Mesenchymal stem cell (in vitro differentiated cells and primary cell): Measurements from ENCODE around the gene MEG3. TPM values are rescaled to one million over a fixed set of nuclear protein-coding genes. Genes with fewer than 3 reads are reported as not detected.

Source experiments
- DNase-seq: peaks from one replicate; pipeline ENCODE4 v3.0.0-alpha.2; 2013
- H2AFZ ChIP-seq: one replicate; pipeline ENCODE4 v1.6.1; 2013; ENCODE audit warnings: low read depth, mild to moderate bottlenecking, control low read depth, inconsistent platforms, low read length, moderate library complexity
- H2AK5ac ChIP-seq: 2 replicates; pipeline ENCODE4 v1.6.1; 2013; ENCODE audit warnings: low read length, moderate library complexity, mild to moderate bottlenecking, inconsistent platforms; ENCODE audit not compliant: severe bottlenecking
- H2BK120ac ChIP-seq: one replicate; pipeline ENCODE4 v1.6.1; 2013; ENCODE audit warnings: low read depth, mild to moderate bottlenecking, inconsistent platforms, low read length, moderate library complexity
- H2BK12ac ChIP-seq, 2 experiments: one replicate each; pipeline ENCODE4 v1.6.1; 2013; ENCODE audit warnings: inconsistent platforms in 2 of 2, low read length in 2 of 2, mild to moderate bottlenecking in 2 of 2, moderate library complexity in 2 of 2, control low read depth in 1 of 2
- H2BK15ac ChIP-seq: one replicate; pipeline ENCODE4 v1.6.1; 2013; ENCODE audit warnings: mild to moderate bottlenecking, low read depth, inconsistent platforms; ENCODE audit not compliant: poor library complexity, severe bottlenecking
- H2BK5ac ChIP-seq: 2 replicates; pipeline ENCODE4 v1.6.1; 2013; ENCODE audit warnings: low read depth, mild to moderate bottlenecking, low read length, control low read depth, inconsistent platforms; ENCODE audit not compliant: poor library complexity, severe bottlenecking
- H3K14ac ChIP-seq, 2 experiments: one replicate each; pipeline ENCODE4 v1.6.1; 2013; ENCODE audit warnings: inconsistent platforms in 2 of 2, low read length in 2 of 2, control low read depth in 1 of 2, mild to moderate bottlenecking in 1 of 2, moderate library complexity in 1 of 2
- H3K18ac ChIP-seq, 2 experiments: one replicate each; pipeline ENCODE4 v1.6.1; 2013; ENCODE audit warnings: inconsistent platforms in 2 of 2, low read length in 2 of 2, control low read depth in 1 of 2, low read depth in 1 of 2, mild to moderate bottlenecking in 1 of 2
- H3K23ac ChIP-seq, 2 experiments: one replicate each; pipeline ENCODE4 v1.6.1; 2013; ENCODE audit warnings: inconsistent platforms in 2 of 2, low read length in 2 of 2, mild to moderate bottlenecking in 2 of 2, moderate library complexity in 2 of 2, control low read depth in 1 of 2
- H3K27ac ChIP-seq: 2 replicates; pipeline ENCODE4 v1.5.1; 2013; ENCODE audit warnings: mild to moderate bottlenecking, moderate library complexity, low read length, control low read depth, inconsistent platforms; ENCODE audit not compliant: poor library complexity, severe bottlenecking
- H3K27me3 ChIP-seq, 2 experiments: 2 replicates each; pipeline versions ENCODE4 v1.6.1 to v1.7.0; 2013; ENCODE audit warnings: low read length in 2 of 2, mild to moderate bottlenecking in 2 of 2, moderate library complexity in 2 of 2, control low read depth in 1 of 2, inconsistent platforms in 1 of 2; ENCODE audit not compliant: control insufficient read depth in 1 of 2, insufficient read depth in 1 of 2
- H3K36me3 ChIP-seq, 2 experiments: 2 replicates each; pipeline versions ENCODE4 v1.6.1 to v1.7.0; 2013; ENCODE audit warnings: low read length in 2 of 2, control low read depth in 1 of 2, inconsistent platforms in 1 of 2, low read depth in 1 of 2, mild to moderate bottlenecking in 1 of 2; ENCODE audit not compliant: insufficient read depth in 2 of 2, control insufficient read depth in 1 of 2
- H3K4ac ChIP-seq, 2 experiments: one replicate each; pipeline ENCODE4 v1.6.1; 2013; ENCODE audit warnings: inconsistent platforms in 2 of 2, low read length in 2 of 2, mild to moderate bottlenecking in 2 of 2, moderate library complexity in 2 of 2, control low read depth in 1 of 2, low read depth in 1 of 2
- H3K4me1 ChIP-seq: 2 replicates; pipeline ENCODE4 v1.6.1; 2013; ENCODE audit warnings: low read depth, low read length, control low read depth; ENCODE audit not compliant: control insufficient read depth, insufficient read depth
- H3K4me2 ChIP-seq: 2 replicates; pipeline ENCODE4 v1.6.1; 2013; ENCODE audit warnings: low read length, mild to moderate bottlenecking, inconsistent platforms; ENCODE audit not compliant: poor library complexity, severe bottlenecking
- H3K4me3 ChIP-seq, 2 experiments: 2 replicates each; pipeline versions ENCODE4 v1.5.1 to v1.7.0; 2013; ENCODE audit warnings: low read length in 2 of 2, mild to moderate bottlenecking in 2 of 2, control low read depth in 1 of 2, low read depth in 1 of 2; ENCODE audit not compliant: insufficient read depth in 1 of 2
- H3K79me1 ChIP-seq: replicated peaks from 2 replicates; pipeline ENCODE4 v1.6.1; 2013; ENCODE audit warnings: mild to moderate bottlenecking, control low read depth, low read length, inconsistent platforms; ENCODE audit not compliant: poor library complexity, severe bottlenecking
- H3K9ac ChIP-seq: 2 replicates; pipeline ENCODE4 v1.7.0; 2013; ENCODE audit warnings: mild to moderate bottlenecking, low read length, moderate library complexity
- H3K9me3 ChIP-seq: 2 replicates; pipeline ENCODE4 v1.7.0; 2013; ENCODE audit warnings: mild to moderate bottlenecking, low read length; ENCODE audit not compliant: control insufficient read depth
- H4K8ac ChIP-seq: one replicate; pipeline ENCODE4 v1.6.1; 2013; ENCODE audit warnings: inconsistent platforms, mild to moderate bottlenecking, low read length, moderate library complexity
- H4K91ac ChIP-seq: one replicate; pipeline ENCODE4 v1.6.1; 2013; ENCODE audit warnings: mild to moderate bottlenecking, low read length, inconsistent platforms
- WGBS: methylation state at CpG from one replicate; pipeline ENCODE4 v1.1.7; 2013; ENCODE audit warnings: mixed read lengths; 5-methylcytosine and 5-hydroxymethylcytosine counted together
- polyA plus RNA-seq, 2 experiments: library from polyadenylated mRNA; stranded (reverse); fragments of 200-250 nt; gene quantifications; one replicate each; pipeline ENCODE4 v1.2.3, GENCODE V29; 2013

MEG3 gene
- polyA plus RNA-seq (2013, experiment 1 of 2), result 0.12 TPM
- 0.01 TPM for polyA plus RNA-seq (2013, experiment 2 of 2)

- Histone ChIP-seq H3K23ac (no peak within 1 kb of the TSS), H4K91ac (no peak within 1 kb of the TSS), H2BK5ac (no peak within 1 kb of the TSS), H3K4me2 (no peak within 1 kb of the TSS), H3K18ac (no peak within 1 kb of the TSS), H3K27ac (no peak within 1 kb of the TSS), H3K27me3 (peaks cover 16 to 18% of the 10 kb centered on the region in 2 experiments), H3K79me1 (no peaks in the 10 kb centered on the region), H3K9ac (peak within 1 kb of the TSS; percentile 98), H3K4ac (no peak within 1 kb of the TSS), H4K8ac (no peak within 1 kb of the TSS), H2BK120ac (no peak within 1 kb of the TSS), H3K36me3 (peaks cover 0 to 20% of the 10 kb centered on the region in 2 experiments), H3K14ac (no peak within 1 kb of the TSS), H3K9me3 (no peaks in the 10 kb centered on the region), H2AK5ac (no peak within 1 kb of the TSS), H3K4me1 (peaks cover 3% of the 10 kb centered on the region), H2AFZ (no peak within 1 kb of the TSS), H3K4me3 (peak within 1 kb of the TSS in 1 of 2 experiments; percentile 90), H2BK12ac (no peak within 1 kb of the TSS), H2BK15ac (no peak within 1 kb of the TSS)
- no peak for DNase-seq
- 97% methylated on average over 39 of the region's 39 CpGs for WGBS
These were observed at the start of gene MEG3 for GRCh38 chr14:100825713-100826331. TSS of gene MEG3 (plus strand) at chr14:100826118.

DNA sequence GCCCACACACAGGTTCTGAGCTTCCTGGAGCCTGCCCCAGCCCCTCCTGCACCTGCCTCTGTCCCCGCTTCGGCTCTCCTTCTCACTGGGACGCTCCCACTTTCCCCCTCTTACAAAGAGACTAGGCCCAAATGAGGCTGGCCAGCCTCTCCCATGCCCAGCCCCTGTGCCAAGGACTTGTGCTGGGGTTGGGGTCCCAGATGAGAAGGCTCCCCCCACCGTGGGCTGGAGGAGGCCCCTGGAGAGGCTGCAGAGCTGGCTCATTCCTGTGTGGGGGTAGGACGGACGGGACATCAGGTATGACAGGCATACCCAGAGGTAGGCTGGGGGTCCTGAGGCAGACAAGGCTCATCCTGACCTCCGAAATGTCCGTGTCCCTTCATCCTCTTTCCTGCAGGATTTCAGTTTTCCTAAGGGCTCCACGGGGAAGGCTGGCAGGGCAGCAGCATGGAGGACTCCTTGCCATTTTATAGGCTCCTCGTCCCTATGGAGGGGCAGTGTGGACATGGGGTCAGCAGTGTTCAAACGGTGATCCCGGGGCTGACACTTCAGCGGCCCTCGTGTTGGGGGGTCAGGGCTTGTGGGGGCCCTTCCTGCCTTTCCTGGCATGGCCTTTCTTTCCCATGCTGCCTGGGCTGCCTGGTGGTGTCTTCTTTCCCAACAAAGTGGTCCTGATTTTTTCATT, 49.1 kb upstream of the MEG3 start:
- Histone ChIP-seq H3K9ac (no peak overlapping the region), H3K4ac (peak overlapping the region; percentile 91 to 94)

GRCh38 chr14:100777366-100777817, 48.5 kb upstream of the MEG3 start:
- Histone ChIP-seq H3K14ac (no peak overlapping the region), H2AFZ (no peak overlapping the region), H3K4me1 (peaks cover 4% of the 10 kb centered on the region), H2BK12ac (peak overlapping the region; percentile 69 to 99), H3K27ac (no peak overlapping the region), H2BK15ac (no peak overlapping the region), H3K23ac (no peak overlapping the region), H3K4me2 (no peak overlapping the region), H3K4me3 (no peak overlapping the region), H4K8ac (peak overlapping the region; percentile 53), H3K79me1 (no peaks in the 10 kb centered on the region), H4K91ac (peak overlapping the region; percentile 97), H3K18ac (peak overlapping the region; percentile 16 to 88), H3K36me3 (no peaks in the 10 kb centered on the region), H2BK5ac (no peak overlapping the region), H2AK5ac (no peak overlapping the region), H3K27me3 (peaks cover 17 to 79% of the 10 kb centered on the region in 2 experiments), H2BK120ac (peak overlapping the region; percentile 98), H3K9ac (no peak overlapping the region), H3K4ac (peak overlapping the region; percentile 42 to 47), H3K9me3 (no peaks in the 10 kb centered on the region)
- no peak for DNase-seq
- 91% methylated on average over 11 of the region's 11 CpGs for WGBS

More for the DNA sequence above, 49.1 kb upstream of the MEG3 start:
- WGBS, result 93% methylated on average over 14 of the region's 14 CpGs
- Histone ChIP-seq H4K8ac (peak overlapping the region; percentile 91), H3K27ac (no peak overlapping the region), H3K4me3 (no peak overlapping the region), H4K91ac (peak overlapping the region; percentile 97), H2BK15ac (peak overlapping the region; percentile 70), H3K9me3 (no peaks in the 10 kb centered on the region), H3K14ac (peak overlapping the region in 1 of 2 experiments; percentile 85), H3K18ac (peak overlapping the region; percentile 80 to 88), H3K79me1 (no peaks in the 10 kb centered on the region), H2AK5ac (no peak overlapping the region), H2BK12ac (peak overlapping the region; percentile 86 to 99), H3K27me3 (peaks cover 18 to 83% of the 10 kb centered on the region in 2 experiments), H3K4me2 (no peak overlapping the region), H3K4me1 (peaks cover 4% of the 10 kb centered on the region), H2AFZ (no peak overlapping the region), H2BK5ac (no peak overlapping the region), H2BK120ac (peak overlapping the region; percentile 98), H3K36me3 (no peaks in the 10 kb centered on the region), H3K23ac (peak overlapping the region in 1 of 2 experiments; percentile 66)
- no peak for DNase-seq
